ENCODE measurements around the gene C20orf144.

C20orf144 gene

GRCh38 chr20:33656783-33657703 lies 5.1 kb upstream of the C20orf144 start:
- Histone ChIP-seq H3K36me3 (replicated peaks; ENCODE audit: low read depth, low read length) (no peaks in the 10 kb centered on the region), H4K20me1 (ENCODE audit: insufficient read depth, low read length) (no peaks in the 10 kb centered on the region), H2AFZ (ENCODE audit: low read depth, low read length) (no peak overlapping the region), H3K4me3 (ENCODE audit: low read length) (no peak overlapping the region), H3K4me2 (ENCODE audit: low read length) (no peak overlapping the region), H3K79me2 (ENCODE audit: low read length) (no peaks in the 10 kb centered on the region), H3K9me3 (ENCODE audit: insufficient read depth, low read length) (no peaks in the 10 kb centered on the region), H3K4me1 (ENCODE audit: low read length) (peaks cover 22% of the 10 kb centered on the region), H3K27ac (ENCODE audit: low read length) (no peak overlapping the region), H3K27me3 (ENCODE audit: low read depth, low read length) (no peaks in the 10 kb centered on the region), H3K9ac (ENCODE audit: low read length) (no peak overlapping the region)
- TF ChIP-seq EZH2phosphoT487 (IDR thresholded peaks at IDR 0.05; ENCODE audit: low read depth): no peak
- TF ChIP-seq, protein P1, sequence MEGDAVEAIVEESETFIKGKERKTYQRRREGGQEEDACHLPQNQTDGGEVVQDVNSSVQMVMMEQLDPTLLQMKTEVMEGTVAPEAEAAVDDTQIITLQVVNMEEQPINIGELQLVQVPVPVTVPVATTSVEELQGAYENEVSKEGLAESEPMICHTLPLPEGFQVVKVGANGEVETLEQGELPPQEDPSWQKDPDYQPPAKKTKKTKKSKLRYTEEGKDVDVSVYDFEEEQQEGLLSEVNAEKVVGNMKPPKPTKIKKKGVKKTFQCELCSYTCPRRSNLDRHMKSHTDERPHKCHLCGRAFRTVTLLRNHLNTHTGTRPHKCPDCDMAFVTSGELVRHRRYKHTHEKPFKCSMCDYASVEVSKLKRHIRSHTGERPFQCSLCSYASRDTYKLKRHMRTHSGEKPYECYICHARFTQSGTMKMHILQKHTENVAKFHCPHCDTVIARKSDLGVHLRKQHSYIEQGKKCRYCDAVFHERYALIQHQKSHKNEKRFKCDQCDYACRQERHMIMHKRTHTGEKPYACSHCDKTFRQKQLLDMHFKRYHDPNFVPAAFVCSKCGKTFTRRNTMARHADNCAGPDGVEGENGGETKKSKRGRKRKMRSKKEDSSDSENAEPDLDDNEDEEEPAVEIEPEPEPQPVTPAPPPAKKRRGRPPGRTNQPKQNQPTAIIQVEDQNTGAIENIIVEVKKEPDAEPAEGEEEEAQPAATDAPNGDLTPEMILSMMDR (IDR thresholded peaks at IDR 0.05; ENCODE audit: low read depth, low read length): no peak

- Histone ChIP-seq H3K4me2 (ENCODE audit: low read length) (no peak overlapping the region), H3K36me3 (replicated peaks; ENCODE audit: low read depth, low read length) (no peaks in the 10 kb centered on the region), H3K79me2 (ENCODE audit: low read length) (no peaks in the 10 kb centered on the region), H3K4me1 (ENCODE audit: low read length) (peaks cover 21% of the 10 kb centered on the region), H3K4me3 (ENCODE audit: low read length) (no peak overlapping the region), H3K9me3 (ENCODE audit: insufficient read depth, low read length) (no peaks in the 10 kb centered on the region), H4K20me1 (ENCODE audit: insufficient read depth, low read length) (no peaks in the 10 kb centered on the region), H3K27me3 (ENCODE audit: low read depth, low read length) (no peaks in the 10 kb centered on the region), H2AFZ (ENCODE audit: low read depth, low read length) (no peak overlapping the region), H3K27ac (ENCODE audit: low read length) (no peak overlapping the region), H3K9ac (ENCODE audit: low read length) (no peak overlapping the region)
- TF ChIP-seq, protein P1 (IDR thresholded peaks at IDR 0.05; ENCODE audit: low read depth, low read length): no peak
- TF ChIP-seq EZH2phosphoT487 (IDR thresholded peaks at IDR 0.05; ENCODE audit: low read depth): no peak
These were observed 4.4 kb upstream of the C20orf144 start for GRCh38 chr20:33657704-33658095.

DNA sequence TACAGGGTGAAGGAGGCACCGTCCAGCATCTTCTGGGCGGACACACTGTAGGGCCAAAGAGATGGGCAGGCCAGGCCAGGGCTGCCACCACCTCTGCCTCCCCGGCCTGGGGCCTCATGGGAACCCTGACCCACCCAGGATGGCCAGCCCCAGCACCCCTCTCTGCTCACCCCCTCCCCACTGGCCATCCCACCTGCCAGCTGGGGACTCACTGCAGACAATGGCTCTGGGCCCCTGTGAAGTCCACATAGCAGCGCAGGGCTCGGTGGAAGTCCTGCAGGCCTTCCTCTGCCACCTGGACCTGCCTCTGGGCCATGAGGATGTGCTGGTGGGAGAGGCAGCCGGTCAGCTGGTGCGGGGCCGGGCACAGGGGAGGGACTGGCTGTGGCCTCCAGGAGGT lies 3.6 kb upstream of the C20orf144 start:
- no peak overlapping the region for H3K4me3 ChIP-seq (ENCODE audit: low read length)

GRCh38 chr20:33658929-33659328 lies 3.2 kb upstream of the C20orf144 start:
- Histone ChIP-seq H4K20me1 (ENCODE audit: insufficient read depth, low read length) (no peaks in the 10 kb centered on the region), H3K36me3 (replicated peaks; ENCODE audit: low read depth, low read length) (no peaks in the 10 kb centered on the region), H3K9ac (ENCODE audit: low read length) (no peak overlapping the region), H3K79me2 (ENCODE audit: low read length) (no peaks in the 10 kb centered on the region), H3K9me3 (ENCODE audit: insufficient read depth, low read length) (no peaks in the 10 kb centered on the region), H3K4me1 (ENCODE audit: low read length) (peaks cover 12% of the 10 kb centered on the region), H3K27me3 (ENCODE audit: low read depth, low read length) (no peaks in the 10 kb centered on the region), H3K4me3 (ENCODE audit: low read length) (no peak overlapping the region), H3K4me2 (ENCODE audit: low read length) (no peak overlapping the region), H2AFZ (ENCODE audit: low read depth, low read length) (no peak overlapping the region), H3K27ac (ENCODE audit: low read length) (no peak overlapping the region)
- TF ChIP-seq, protein P1 (IDR thresholded peaks at IDR 0.05; ENCODE audit: low read depth, low read length): no peak
- TF ChIP-seq EZH2phosphoT487 (IDR thresholded peaks at IDR 0.05; ENCODE audit: low read depth): no peak

More for the DNA sequence above, 3.6 kb upstream of the C20orf144 start:
- no peak overlapping the region for H3K4me2 ChIP-seq (ENCODE audit: low read length)
- peaks cover 16% of the 10 kb centered on the region for H3K4me1 ChIP-seq (ENCODE audit: low read length)
- H2AFZ ChIP-seq (ENCODE audit: low read depth, low read length): no peak overlapping the region
- H3K9me3 ChIP-seq (ENCODE audit: insufficient read depth, low read length): no peaks in the 10 kb centered on the region
- H3K9ac ChIP-seq (ENCODE audit: low read length): no peak overlapping the region
- H3K27ac ChIP-seq (ENCODE audit: low read length): no peak overlapping the region
- no peaks in the 10 kb centered on the region for H3K27me3 ChIP-seq (ENCODE audit: low read depth, low read length)
- no peaks in the 10 kb centered on the region for H4K20me1 ChIP-seq (ENCODE audit: insufficient read depth, low read length)
- TF ChIP-seq EZH2phosphoT487 (IDR thresholded peaks at IDR 0.05; ENCODE audit: low read depth): no peak
- no peaks in the 10 kb centered on the region for H3K79me2 ChIP-seq (ENCODE audit: low read length)
- no peaks in the 10 kb centered on the region for H3K36me3 ChIP-seq (replicated peaks; ENCODE audit: low read depth, low read length)

All from OCI-LY3 (cell line).